ENCODE results near the gene MORN3.
"Not testable (repeated sequence)": the region's sequence is repeated elsewhere in the genome, so short reads cannot be mapped to it uniquely, and the experiment has no call there.

DNA sequence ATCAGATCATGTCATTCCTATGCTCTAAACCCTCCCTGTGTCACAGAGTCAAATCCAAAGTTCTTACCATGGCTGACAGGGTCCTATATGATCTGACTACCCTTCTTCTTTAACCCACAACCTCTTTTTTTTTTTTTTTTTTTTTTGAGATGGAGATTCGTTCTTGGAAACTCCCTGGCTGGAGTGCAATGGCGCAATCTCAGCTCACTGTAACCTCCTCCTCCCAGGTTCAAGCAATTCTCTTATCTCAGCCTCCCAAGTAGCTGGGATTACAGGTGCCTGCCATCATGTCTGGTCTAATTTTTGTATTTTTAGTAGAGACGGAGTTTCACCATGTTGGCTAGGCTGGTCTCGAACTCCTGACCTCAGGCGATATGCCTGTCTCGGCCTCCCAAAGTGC, 2.6 kb downstream of the MORN3 start:
- not testable (repeated sequence) for TF ChIP-seq POLR2A (IDR thresholded peaks at IDR 0.05; ENCODE audit: low read depth, low read length); POLR2AphosphoS5 (IDR thresholded peaks at IDR 0.05; ENCODE audit: low read depth, low read length); TAF1 (IDR thresholded peaks at IDR 0.05; ENCODE audit: borderline replicate concordance, low read depth, low read length)

Data from GM12892 (cell line).